GM04504 (cell line): ENCODE results near the gene RPL37A.

Experiments used
- DNase-seq: peaks from one replicate; pipeline ENCODE4 v3.0.0-alpha.2; 2012; ENCODE audit warnings: low read depth

Gene RPL37A

GRCh38 chr2:216490061-216490460, 8.6 kb upstream of the RPL37A start:
- peak; percentile 55 for DNase-seq

- no peak for DNase-seq
Measured at GRCh38 chr2:216491793-216492596, 6.6 kb upstream of the RPL37A start.

GRCh38 chr2:216492597-216493333, 5.9 kb upstream of the RPL37A start:
- DNase-seq, result peak; percentile 36

GRCh38 chr2:216493334-216493685, 5.3 kb upstream of the RPL37A start:
- no peak for DNase-seq

GRCh38 chr2:216495656-216496055, 3.0 kb upstream of the RPL37A start:
- DNase-seq, result no peak

GRCh38 chr2:216497382-216498069, 1.1 kb upstream of the RPL37A start:
- no peak for DNase-seq

- DNase-seq, result no peak
Measured at GRCh38 chr2:216498070-216498378, 620 bp upstream of the RPL37A start.

- no peak for DNase-seq
Measured at GRCh38 chr2:216499641-216500218, 1.1 kb downstream of the RPL37A start.

- DNase-seq, result no peak
Measured at GRCh38 chr2:216500572-216500971, 1.9 kb downstream of the RPL37A start.

GRCh38 chr2:216501854-216502253, 3.2 kb downstream of the RPL37A start:
- no peak for DNase-seq

GRCh38 chr2:216502381-216503158, 3.9 kb downstream of the RPL37A start:
- DNase-seq, result no peak

GRCh38 chr2:216503159-216503629, 4.5 kb downstream of the RPL37A start:
- DNase-seq, result no peak

- DNase-seq, result no peak
Measured at GRCh38 chr2:216503697-216504375, 5.2 kb downstream of the RPL37A start.

- no peak for DNase-seq
Measured at GRCh38 chr2:216504376-216504762, 5.7 kb downstream of the RPL37A start.

GRCh38 chr2:216505133-216506106, 6.8 kb downstream of the RPL37A start:
- DNase-seq, result no peak

- DNase-seq, result no peak
Measured at GRCh38 chr2:216507220-216508160, 8.8 kb downstream of the RPL37A start.

GRCh38 chr2:216508229-216508628, 9.6 kb downstream of the RPL37A start:
- DNase-seq, result no peak

GRCh38 chr2:216516730-216517350, 18.2 kb downstream of the RPL37A start:
- DNase-seq, result no peak
